Measurements from ENCODE around the gene HTATIP2. TPM values are rescaled to one million over a fixed set of nuclear protein-coding genes. Genes with fewer than 3 reads are reported as not detected.

Gene HTATIP2
- total and polyA plus RNA-seq, 4 donors = 20.7 to 64.2 (median 39.0) TPM

GRCh38 chr11:20407344-20407743, 43.8 kb downstream of the HTATIP2 start:
- Histone ChIP-seq H3K9me3 (ENCODE audit: control insufficient read depth, low read length) (no peaks in the 10 kb centered on the region), H3K4me1 (ENCODE audit: control insufficient read depth in 1 of 2, insufficient read depth in 2 of 2, low read length in 2 of 2) (no peaks in the 10 kb centered on the region), H3K27ac (ENCODE audit: low read depth in 1 of 2, low read length in 2 of 2) (no peak overlapping the region), H3K27me3 (ENCODE audit: control insufficient read depth in 1 of 2, insufficient read depth in 2 of 2, low read length in 1 of 2) (no peaks in the 10 kb centered on the region), H3K4me3 (ENCODE audit: low read length in 2 of 2) (no peak overlapping the region), H3K36me3 (ENCODE audit: control insufficient read depth in 1 of 2, insufficient read depth in 2 of 2, low read length in 1 of 2) (no peaks in the 10 kb centered on the region)
- ATAC-seq (ENCODE audit: low FRiP score) (no peak), DNase-seq (no peak)
- intact Hi-C loops (cut with DNase I) = no loop called here
- WGBS, 2 donors = 57 to 63% methylated on average over 3 of the region's 3 CpGs

- intact Hi-C loops (cut with DNase I) = no loop called here
- no peak for DNase-seq
- Histone ChIP-seq H3K27me3 (ENCODE audit: control insufficient read depth in 1 of 2, insufficient read depth in 2 of 2, low read length in 1 of 2) (no peaks in the 10 kb centered on the region), H3K4me3 (ENCODE audit: low read length in 2 of 2) (no peak overlapping the region), H3K4me1 (ENCODE audit: control insufficient read depth in 1 of 2, insufficient read depth in 2 of 2, low read length in 2 of 2) (no peaks in the 10 kb centered on the region), H3K9me3 (ENCODE audit: control insufficient read depth, low read length) (no peaks in the 10 kb centered on the region), H3K27ac (ENCODE audit: low read depth in 1 of 2, low read length in 2 of 2) (no peak overlapping the region), H3K36me3 (ENCODE audit: control insufficient read depth in 1 of 2, insufficient read depth in 2 of 2, low read length in 1 of 2) (peaks cover 0 to 2% of the 10 kb centered on the region in 2 donors)
- no peak for ATAC-seq (ENCODE audit: low FRiP score)
Measured at GRCh38 chr11:20415432-20415831, 51.9 kb downstream of the HTATIP2 start.

- no peak overlapping the region for H3K4me3 ChIP-seq (ENCODE audit: low read length in 2 of 2)
- intact Hi-C loops (cut with DNase I) = no loop called here
- no peaks in the 10 kb centered on the region for H3K27me3 ChIP-seq (ENCODE audit: control insufficient read depth in 1 of 2, insufficient read depth in 2 of 2, low read length in 1 of 2)
- H3K9me3 ChIP-seq (ENCODE audit: control insufficient read depth, low read length) = no peaks in the 10 kb centered on the region
- no peak for DNase-seq
- 62 to 74% methylated on average over 2 of the region's 2 CpGs for WGBS, 2 donors
- ATAC-seq (ENCODE audit: low FRiP score) = no peak
- H3K36me3 ChIP-seq (ENCODE audit: control insufficient read depth in 1 of 2, insufficient read depth in 2 of 2, low read length in 1 of 2) = peaks cover 0 to 2% of the 10 kb centered on the region in 2 donors
- no peaks in the 10 kb centered on the region for H3K4me1 ChIP-seq (ENCODE audit: control insufficient read depth in 1 of 2, insufficient read depth in 2 of 2, low read length in 2 of 2)
- no peak overlapping the region for H3K27ac ChIP-seq (ENCODE audit: low read depth in 1 of 2, low read length in 2 of 2)
Measured at GRCh38 chr11:20417771-20418170, 54.3 kb downstream of the HTATIP2 start.

- Histone ChIP-seq H3K4me1 (ENCODE audit: control insufficient read depth in 1 of 2, insufficient read depth in 2 of 2, low read length in 2 of 2) (no peaks in the 10 kb centered on the region), H3K27me3 (ENCODE audit: control insufficient read depth in 1 of 2, insufficient read depth in 2 of 2, low read length in 1 of 2) (no peaks in the 10 kb centered on the region), H3K27ac (ENCODE audit: low read depth in 1 of 2, low read length in 2 of 2) (no peak overlapping the region), H3K36me3 (ENCODE audit: control insufficient read depth in 1 of 2, insufficient read depth in 2 of 2, low read length in 1 of 2) (peaks cover 0 to 2% of the 10 kb centered on the region in 2 donors), H3K4me3 (ENCODE audit: low read length in 2 of 2) (no peak overlapping the region), H3K9me3 (ENCODE audit: control insufficient read depth, low read length) (no peaks in the 10 kb centered on the region)
- DNase-seq (no peak), ATAC-seq (ENCODE audit: low FRiP score) (no peak)
- WGBS, 2 donors = 77 to 98% methylated on average over 2 of the region's 2 CpGs
- intact Hi-C loops (cut with DNase I) = no loop called here
Measured at GRCh38 chr11:20421946-20422345, 58.4 kb downstream of the HTATIP2 start.

- no peak for ATAC-seq (ENCODE audit: low FRiP score)
- H3K36me3 ChIP-seq (ENCODE audit: control insufficient read depth in 1 of 2, insufficient read depth in 2 of 2, low read length in 1 of 2) = no peaks in the 10 kb centered on the region
- WGBS, 2 donors = 91 to 93% methylated on average over 5 of the region's 5 CpGs
Measured at GRCh38 chr11:20429216-20429615, 65.7 kb downstream of the HTATIP2 start.

More at GRCh38 chr11:20429216-20429615, 65.7 kb downstream of the HTATIP2 start:
- H3K27me3 ChIP-seq (ENCODE audit: control insufficient read depth in 1 of 2, insufficient read depth in 2 of 2, low read length in 1 of 2) = no peaks in the 10 kb centered on the region
- no peaks in the 10 kb centered on the region for H3K9me3 ChIP-seq (ENCODE audit: control insufficient read depth, low read length)
- no peak for DNase-seq
- H3K4me3 ChIP-seq (ENCODE audit: low read length in 2 of 2) = no peak overlapping the region
- H3K4me1 ChIP-seq (ENCODE audit: control insufficient read depth in 1 of 2, insufficient read depth in 2 of 2, low read length in 2 of 2) = no peaks in the 10 kb centered on the region
- intact Hi-C loops (cut with DNase I) = no loop called here
- no peak overlapping the region for H3K27ac ChIP-seq (ENCODE audit: low read depth in 1 of 2, low read length in 2 of 2)

Other genes starting within 250 kb of the HTATIP2 start
- gene DBX1, start 203.2 kb upstream of the HTATIP2 start, total RNA-seq = not detected
- not detected for gene DBX1, start 203.2 kb upstream of the HTATIP2 start, polyA plus RNA-seq
- gene PRMT3, start 24.0 kb downstream of the HTATIP2 start, total RNA-seq = 10 to 100 TPM in 1 of 2 donors, 1 to 10 TPM in 1; 9.6 to 14.2 TPM
- 1 to 10 TPM; 5.3 to 5.5 TPM for gene PRMT3, start 24.0 kb downstream of the HTATIP2 start, polyA plus RNA-seq
- not detected for gene SLC6A5, start 235.9 kb downstream of the HTATIP2 start, total RNA-seq
- not detected for gene SLC6A5, start 235.9 kb downstream of the HTATIP2 start, polyA plus RNA-seq

All from aorta (tissue), 5 donors.